HEK293 (cell line): ENCODE data around the gene UGT1A1.

Experiments
- CTCF ChIA-PET: fragments of 350-600 bp; formaldehyde crosslinking; extraction: SDS; loops from one replicate; lab custom pipeline; 2021; ENCODE audit warnings: antibody characterized with exemption; lab: Yijun Ruan, JAX
- POLR2A ChIA-PET: fragments of 300-600 bp; formaldehyde crosslinking; extraction: SDS; loops from one replicate; lab custom pipeline; 2020; ENCODE audit warnings: antibody characterized with exemption, inconsistent platforms; lab: Yijun Ruan, JAX
- H3K27ac ChIP-seq: fragments of 200-500 bp; sonication (Bioruptor generic); 2 replicates; pipeline ENCODE4 v1.5.1; 2014; ENCODE audit warnings: low read depth, low read length, control low read depth, inconsistent platforms; ENCODE audit errors: extremely low read depth
- H3K36me3 ChIP-seq, 2 experiments: fragments of 200-500 bp in 1 of 2; sonication (Bioruptor generic) in 1 of 2; 1 replicate in 1 of 2; 2 replicates in 1 of 2; pipeline ENCODE4 v1.5.1; 2014 to 2017; ENCODE audit warnings: inconsistent platforms in 2 of 2, low read length in 2 of 2; ENCODE audit not compliant: control insufficient read depth in 2 of 2, insufficient read depth in 1 of 2
- H3K4me1 ChIP-seq: fragments of 200-500 bp; sonication (Bioruptor generic); 2 replicates; pipeline ENCODE4 v1.5.1; 2014; ENCODE audit warnings: mild to moderate bottlenecking, low read length, inconsistent platforms; ENCODE audit not compliant: control insufficient read depth, insufficient read depth
- H3K4me3 ChIP-seq: 2 replicates; pipeline ENCODE4 v1.5.1; 2011; ENCODE audit warnings: low read depth, mild to moderate bottlenecking, control low read depth, low read length, moderate library complexity
- H3K9me3 ChIP-seq: fragments of 200-500 bp; sonication (Bioruptor generic); 2 replicates; pipeline ENCODE4 v1.5.1; 2014; ENCODE audit warnings: low read depth, low read length, inconsistent platforms; ENCODE audit not compliant: control insufficient read depth, insufficient read depth
- HOXD13 ChIP-seq: sonication (generic); formaldehyde crosslinking; IDR thresholded peaks from 2 replicates; pipeline ENCODE4 v1.8.0; 2022; ENCODE audit warnings: missing genetic modification reagents, borderline replicate concordance
- IKZF3 ChIP-seq: fragments of 450-650 bp; IDR thresholded peaks from 2 replicates; pipeline ENCODE4 v1.5.0; 2018; ENCODE audit warnings: missing biosample characterization, mild to moderate bottlenecking, missing genetic modification characterization, moderate library complexity
- KLF7 ChIP-seq: fragments of 450-650 bp; formaldehyde crosslinking; IDR thresholded peaks from 2 replicates; pipeline ENCODE4 v1.5.1; 2016; ENCODE audit warnings: missing biosample characterization, missing genetic modification characterization, borderline replicate concordance
- SCRT2 ChIP-seq: fragments of 450-650 bp; formaldehyde crosslinking; IDR thresholded peaks from 2 replicates; pipeline ENCODE4 v1.5.1; 2016; ENCODE audit warnings: missing biosample characterization, missing genetic modification characterization
- SP2 ChIP-seq: fragments of 450-650 bp; formaldehyde crosslinking; IDR thresholded peaks from 2 replicates; pipeline ENCODE4 v1.5.1; 2016; ENCODE audit warnings: missing biosample characterization, missing genetic modification characterization
- YY2 ChIP-seq: fragments of 450-650 bp; formaldehyde crosslinking; IDR thresholded peaks from 2 replicates; pipeline ENCODE4 v1.5.1; 2016; ENCODE audit warnings: missing biosample characterization, missing genetic modification characterization
- ZBTB17 ChIP-seq: fragments of 450-650 bp; formaldehyde crosslinking; IDR thresholded peaks from 2 replicates; pipeline ENCODE4 v1.5.1; 2016; ENCODE audit warnings: missing biosample characterization, missing genetic modification characterization
- ZEB2 ChIP-seq: fragments of 450-650 bp; formaldehyde crosslinking; IDR thresholded peaks from 2 replicates; pipeline ENCODE4 v1.5.1; 2016; ENCODE audit warnings: missing biosample characterization, missing genetic modification characterization
- ZNF146 ChIP-seq: fragments of 450-650 bp; formaldehyde crosslinking; IDR thresholded peaks from 2 replicates; pipeline ENCODE4 v1.5.1; 2016; ENCODE audit warnings: missing biosample characterization, missing genetic modification characterization
- ZNF16 ChIP-seq: fragments of 450-650 bp; formaldehyde crosslinking; IDR thresholded peaks from 2 replicates; pipeline ENCODE4 v1.5.1; 2016; ENCODE audit warnings: low read depth, missing biosample characterization, missing genetic modification characterization
- ZNF292 ChIP-seq: fragments of 450-650 bp; formaldehyde crosslinking; IDR thresholded peaks from 2 replicates; pipeline ENCODE4 v1.5.1; 2016; ENCODE audit warnings: low read depth, missing biosample characterization, missing genetic modification characterization, borderline replicate concordance
- ZNF433 ChIP-seq: fragments of 450-650 bp; formaldehyde crosslinking; IDR thresholded peaks from 2 replicates; pipeline ENCODE4 v1.5.1; 2016; ENCODE audit warnings: missing biosample characterization, missing genetic modification characterization, low read depth
- ZNF664 ChIP-seq: fragments of 450-650 bp; formaldehyde crosslinking; IDR thresholded peaks from 2 replicates; pipeline ENCODE4 v1.5.1; 2016; ENCODE audit warnings: missing biosample characterization, missing genetic modification characterization
- ZNF701 ChIP-seq: fragments of 450-650 bp; formaldehyde crosslinking; IDR thresholded peaks from 2 replicates; pipeline ENCODE4 v1.5.1; 2016; ENCODE audit warnings: missing biosample characterization, missing genetic modification characterization
- ZNF768 ChIP-seq: fragments of 450-650 bp; formaldehyde crosslinking; IDR thresholded peaks from 2 replicates; pipeline ENCODE4 v1.5.1; 2018; ENCODE audit warnings: missing biosample characterization, mild to moderate bottlenecking, missing genetic modification characterization
- ZNF776 ChIP-seq: fragments of 450-650 bp; formaldehyde crosslinking; IDR thresholded peaks from 2 replicates; pipeline ENCODE4 v1.5.0; 2017; ENCODE audit warnings: missing biosample characterization, missing genetic modification characterization, borderline replicate concordance
- ZNF837 ChIP-seq: fragments of 450-650 bp; formaldehyde crosslinking; IDR thresholded peaks from 2 replicates; pipeline ENCODE4 v1.5.1; 2016; ENCODE audit warnings: missing biosample characterization, missing genetic modification characterization
- TF ChIP-seq, protein P1 (sequence below): fragments of 450-650 bp; formaldehyde crosslinking; IDR thresholded peaks from 2 replicates; pipeline ENCODE4 v1.5.1; 2016; ENCODE audit warnings: missing biosample characterization, missing genetic modification characterization
- TF ChIP-seq, protein P2 (sequence below): fragments of 450-650 bp; formaldehyde crosslinking; IDR thresholded peaks from 2 replicates; pipeline ENCODE4 v1.5.1; 2017; ENCODE audit warnings: missing biosample characterization, missing genetic modification characterization
- TF ChIP-seq, protein P3 (sequence below): fragments of 450-650 bp; formaldehyde crosslinking; IDR thresholded peaks from 2 replicates; pipeline ENCODE4 v1.5.1; 2016; ENCODE audit warnings: missing biosample characterization, missing genetic modification characterization
- TF ChIP-seq, protein P4 (sequence below): fragments of 450-650 bp; formaldehyde crosslinking; IDR thresholded peaks from 2 replicates; pipeline ENCODE4 v1.5.1; 2017; ENCODE audit warnings: missing biosample characterization, mild to moderate bottlenecking, missing genetic modification characterization, moderate library complexity
- TF ChIP-seq, protein P5 (sequence below): fragments of 450-650 bp; formaldehyde crosslinking; IDR thresholded peaks from 2 replicates; pipeline ENCODE4 v1.5.1; 2017; ENCODE audit warnings: missing biosample characterization, missing genetic modification characterization
- TF ChIP-seq, protein P6 (sequence below): fragments of 450-650 bp; formaldehyde crosslinking; IDR thresholded peaks from 2 replicates; pipeline ENCODE4 v1.5.1; 2016; ENCODE audit warnings: missing biosample characterization, missing genetic modification characterization

The UGT1A1 gene

DNA sequence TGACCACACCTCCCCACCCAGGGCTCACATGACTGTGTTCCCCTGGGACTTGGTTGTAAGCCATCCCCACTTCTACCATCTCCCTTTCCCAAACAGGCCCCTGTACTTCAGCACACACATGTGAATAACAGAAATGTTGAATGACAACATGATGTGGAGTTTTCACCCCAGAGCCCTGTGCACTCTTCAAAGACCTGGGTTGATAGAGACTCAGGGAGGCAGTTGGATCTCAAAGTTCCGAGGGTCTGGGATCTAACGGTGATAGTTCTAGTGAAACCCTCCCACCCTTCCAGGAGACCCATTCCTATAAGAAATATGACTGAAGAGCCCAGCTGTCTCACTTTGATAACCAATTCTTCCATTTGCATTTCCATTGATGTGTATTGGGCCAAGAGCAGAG lies 18.0 kb downstream of the UGT1A1 start, which contains the start of gene MROH2A:
MROH2A (plus strand) TSS at position 301 of the 400 bp plus-strand sequence. CDS start 1,029 bp downstream, outside the sequence.
- H3K4me3 ChIP-seq = no peak within 1 kb of the TSS
- H3K4me1 ChIP-seq = no peaks in the 10 kb centered on the region
- H3K36me3 ChIP-seq = no peaks in the 10 kb centered on the region
- ChIA-PET CTCF (interaction anchor here (0.7 kb wide), 1 partner anchor 153 kb away, joined by 3 read pairs; no protein-coding TSS in a partner anchor), POLR2A (no interaction called here)
- TF ChIP-seq SP2 = no peak
- TF ChIP-seq ZNF433 (tag by site-specific recombination) = no peak
- no peak for TF ChIP-seq HOXD13
- no peak for TF ChIP-seq ZNF837
- TF ChIP-seq YY2 = no peak
- no peak for TF ChIP-seq KLF7 (tag by site-specific recombination)
- no peak within 1 kb of the TSS for H3K27ac ChIP-seq
- H3K9me3 ChIP-seq = no peaks in the 10 kb centered on the region

DNA sequence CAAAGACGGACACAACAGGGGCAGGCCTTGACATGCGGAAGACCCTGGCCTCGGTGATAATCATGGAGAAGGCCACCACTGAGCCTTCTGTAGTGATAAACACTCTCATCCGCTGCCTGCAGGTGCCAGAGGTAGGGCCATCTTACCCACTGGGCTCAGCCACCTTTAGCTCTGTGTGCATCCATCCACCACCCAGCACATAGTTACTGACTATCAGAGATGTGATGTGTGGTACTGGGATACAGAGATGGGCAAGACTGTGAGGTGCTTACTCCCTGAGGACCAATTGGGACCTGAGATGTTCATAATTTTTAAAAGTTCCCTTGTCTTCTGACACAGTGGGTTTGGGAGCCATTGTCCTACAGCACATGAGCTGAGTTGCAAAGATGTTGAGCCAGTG lies 19.7 kb downstream of the UGT1A1 start:
- CTCF ChIA-PET = interaction anchor here (1.6 kb wide), 1 partner anchor 68 kb away, joined by 3 read pairs; no protein-coding TSS in a partner anchor
- POLR2A ChIA-PET = no interaction called here
- Histone ChIP-seq H3K4me1 (no peaks in the 10 kb centered on the region), H3K36me3 (no peaks in the 10 kb centered on the region), H3K9me3 (no peaks in the 10 kb centered on the region)
- TF ChIP-seq, protein P1, sequence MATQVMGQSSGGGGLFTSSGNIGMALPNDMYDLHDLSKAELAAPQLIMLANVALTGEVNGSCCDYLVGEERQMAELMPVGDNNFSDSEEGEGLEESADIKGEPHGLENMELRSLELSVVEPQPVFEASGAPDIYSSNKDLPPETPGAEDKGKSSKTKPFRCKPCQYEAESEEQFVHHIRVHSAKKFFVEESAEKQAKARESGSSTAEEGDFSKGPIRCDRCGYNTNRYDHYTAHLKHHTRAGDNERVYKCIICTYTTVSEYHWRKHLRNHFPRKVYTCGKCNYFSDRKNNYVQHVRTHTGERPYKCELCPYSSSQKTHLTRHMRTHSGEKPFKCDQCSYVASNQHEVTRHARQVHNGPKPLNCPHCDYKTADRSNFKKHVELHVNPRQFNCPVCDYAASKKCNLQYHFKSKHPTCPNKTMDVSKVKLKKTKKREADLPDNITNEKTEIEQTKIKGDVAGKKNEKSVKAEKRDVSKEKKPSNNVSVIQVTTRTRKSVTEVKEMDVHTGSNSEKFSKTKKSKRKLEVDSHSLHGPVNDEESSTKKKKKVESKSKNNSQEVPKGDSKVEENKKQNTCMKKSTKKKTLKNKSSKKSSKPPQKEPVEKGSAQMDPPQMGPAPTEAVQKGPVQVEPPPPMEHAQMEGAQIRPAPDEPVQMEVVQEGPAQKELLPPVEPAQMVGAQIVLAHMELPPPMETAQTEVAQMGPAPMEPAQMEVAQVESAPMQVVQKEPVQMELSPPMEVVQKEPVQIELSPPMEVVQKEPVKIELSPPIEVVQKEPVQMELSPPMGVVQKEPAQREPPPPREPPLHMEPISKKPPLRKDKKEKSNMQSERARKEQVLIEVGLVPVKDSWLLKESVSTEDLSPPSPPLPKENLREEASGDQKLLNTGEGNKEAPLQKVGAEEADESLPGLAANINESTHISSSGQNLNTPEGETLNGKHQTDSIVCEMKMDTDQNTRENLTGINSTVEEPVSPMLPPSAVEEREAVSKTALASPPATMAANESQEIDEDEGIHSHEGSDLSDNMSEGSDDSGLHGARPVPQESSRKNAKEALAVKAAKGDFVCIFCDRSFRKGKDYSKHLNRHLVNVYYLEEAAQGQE (tag by site-specific recombination) = no peak
- TF ChIP-seq ZNF146 (tag by site-specific recombination) (no peak), IKZF3 (tag by site-specific recombination) (no peak), ZEB2 (no peak), ZNF664 (tag by site-specific recombination) (no peak), ZBTB17 (tag by site-specific recombination) (no peak), ZNF768 (tag by site-specific recombination) (no peak), ZNF16 (no peak), ZNF292 (tag by site-specific recombination) (no peak), ZNF701 (no peak), ZNF776 (no peak), SCRT2 (no peak)
- TF ChIP-seq, protein P2, sequence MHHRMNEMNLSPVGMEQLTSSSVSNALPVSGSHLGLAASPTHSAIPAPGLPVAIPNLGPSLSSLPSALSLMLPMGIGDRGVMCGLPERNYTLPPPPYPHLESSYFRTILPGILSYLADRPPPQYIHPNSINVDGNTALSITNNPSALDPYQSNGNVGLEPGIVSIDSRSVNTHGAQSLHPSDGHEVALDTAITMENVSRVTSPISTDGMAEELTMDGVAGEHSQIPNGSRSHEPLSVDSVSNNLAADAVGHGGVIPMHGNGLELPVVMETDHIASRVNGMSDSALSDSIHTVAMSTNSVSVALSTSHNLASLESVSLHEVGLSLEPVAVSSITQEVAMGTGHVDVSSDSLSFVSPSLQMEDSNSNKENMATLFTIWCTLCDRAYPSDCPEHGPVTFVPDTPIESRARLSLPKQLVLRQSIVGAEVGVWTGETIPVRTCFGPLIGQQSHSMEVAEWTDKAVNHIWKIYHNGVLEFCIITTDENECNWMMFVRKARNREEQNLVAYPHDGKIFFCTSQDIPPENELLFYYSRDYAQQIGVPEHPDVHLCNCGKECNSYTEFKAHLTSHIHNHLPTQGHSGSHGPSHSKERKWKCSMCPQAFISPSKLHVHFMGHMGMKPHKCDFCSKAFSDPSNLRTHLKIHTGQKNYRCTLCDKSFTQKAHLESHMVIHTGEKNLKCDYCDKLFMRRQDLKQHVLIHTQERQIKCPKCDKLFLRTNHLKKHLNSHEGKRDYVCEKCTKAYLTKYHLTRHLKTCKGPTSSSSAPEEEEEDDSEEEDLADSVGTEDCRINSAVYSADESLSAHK (tag by site-specific recombination) = no peak
- TF ChIP-seq, protein P3, sequence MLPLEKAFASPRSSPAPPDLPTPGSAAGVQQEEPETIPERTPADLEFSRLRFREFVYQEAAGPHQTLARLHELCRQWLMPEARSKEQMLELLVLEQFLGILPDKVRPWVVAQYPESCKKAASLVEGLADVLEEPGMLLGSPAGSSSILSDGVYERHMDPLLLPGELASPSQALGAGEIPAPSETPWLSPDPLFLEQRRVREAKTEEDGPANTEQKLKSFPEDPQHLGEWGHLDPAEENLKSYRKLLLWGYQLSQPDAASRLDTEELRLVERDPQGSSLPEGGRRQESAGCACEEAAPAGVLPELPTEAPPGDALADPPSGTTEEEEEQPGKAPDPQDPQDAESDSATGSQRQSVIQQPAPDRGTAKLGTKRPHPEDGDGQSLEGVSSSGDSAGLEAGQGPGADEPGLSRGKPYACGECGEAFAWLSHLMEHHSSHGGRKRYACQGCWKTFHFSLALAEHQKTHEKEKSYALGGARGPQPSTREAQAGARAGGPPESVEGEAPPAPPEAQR = no peak
- TF ChIP-seq, protein P4, sequence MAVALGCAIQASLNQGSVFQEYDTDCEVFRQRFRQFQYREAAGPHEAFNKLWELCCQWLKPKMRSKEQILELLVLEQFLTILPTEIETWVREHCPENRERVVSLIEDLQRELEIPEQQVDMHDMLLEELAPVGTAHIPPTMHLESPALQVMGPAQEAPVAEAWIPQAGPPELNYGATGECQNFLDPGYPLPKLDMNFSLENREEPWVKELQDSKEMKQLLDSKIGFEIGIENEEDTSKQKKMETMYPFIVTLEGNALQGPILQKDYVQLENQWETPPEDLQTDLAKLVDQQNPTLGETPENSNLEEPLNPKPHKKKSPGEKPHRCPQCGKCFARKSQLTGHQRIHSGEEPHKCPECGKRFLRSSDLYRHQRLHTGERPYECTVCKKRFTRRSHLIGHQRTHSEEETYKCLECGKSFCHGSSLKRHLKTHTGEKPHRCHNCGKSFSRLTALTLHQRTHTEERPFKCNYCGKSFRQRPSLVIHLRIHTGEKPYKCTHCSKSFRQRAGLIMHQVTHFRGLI (tag by site-specific recombination) = no peak
- TF ChIP-seq, protein P5, sequence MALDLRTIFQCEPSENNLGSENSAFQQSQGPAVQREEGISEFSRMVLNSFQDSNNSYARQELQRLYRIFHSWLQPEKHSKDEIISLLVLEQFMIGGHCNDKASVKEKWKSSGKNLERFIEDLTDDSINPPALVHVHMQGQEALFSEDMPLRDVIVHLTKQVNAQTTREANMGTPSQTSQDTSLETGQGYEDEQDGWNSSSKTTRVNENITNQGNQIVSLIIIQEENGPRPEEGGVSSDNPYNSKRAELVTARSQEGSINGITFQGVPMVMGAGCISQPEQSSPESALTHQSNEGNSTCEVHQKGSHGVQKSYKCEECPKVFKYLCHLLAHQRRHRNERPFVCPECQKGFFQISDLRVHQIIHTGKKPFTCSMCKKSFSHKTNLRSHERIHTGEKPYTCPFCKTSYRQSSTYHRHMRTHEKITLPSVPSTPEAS (tag by site-specific recombination) = no peak
- TF ChIP-seq, protein P6, sequence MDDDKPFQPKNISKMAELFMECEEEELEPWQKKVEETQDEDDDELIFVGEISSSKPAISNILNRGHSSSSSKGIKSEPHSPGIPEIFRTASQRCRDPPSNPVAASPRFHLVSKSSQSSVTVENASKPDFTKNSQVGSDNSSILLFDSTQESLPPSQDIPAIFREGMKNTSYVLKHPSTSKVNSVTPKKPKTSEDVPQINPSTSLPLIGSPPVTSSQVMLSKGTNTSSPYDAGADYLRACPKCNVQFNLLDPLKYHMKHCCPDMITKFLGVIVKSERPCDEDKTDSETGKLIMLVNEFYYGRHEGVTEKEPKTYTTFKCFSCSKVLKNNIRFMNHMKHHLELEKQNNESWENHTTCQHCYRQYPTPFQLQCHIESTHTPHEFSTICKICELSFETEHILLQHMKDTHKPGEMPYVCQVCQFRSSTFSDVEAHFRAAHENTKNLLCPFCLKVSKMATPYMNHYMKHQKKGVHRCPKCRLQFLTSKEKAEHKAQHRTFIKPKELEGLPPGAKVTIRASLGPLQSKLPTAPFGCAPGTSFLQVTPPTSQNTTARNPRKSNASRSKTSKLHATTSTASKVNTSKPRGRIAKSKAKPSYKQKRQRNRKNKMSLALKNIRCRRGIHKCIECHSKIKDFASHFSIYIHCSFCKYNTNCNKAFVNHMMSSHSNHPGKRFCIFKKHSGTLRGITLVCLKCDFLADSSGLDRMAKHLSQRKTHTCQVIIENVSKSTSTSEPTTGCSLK (tag by site-specific recombination) = no peak
- TF ChIP-seq, all 188 proteins: peak for 0
- no peak overlapping the region for H3K4me3 ChIP-seq
- no peak overlapping the region for H3K27ac ChIP-seq
